DND-41 (cell line): ENCODE results near the gene TMEM63B.

Source experiments
- ATAC-seq: fragments of 200-7000 bp; cut with Tn5 transposase; 3 replicates; pipeline ENCODE4 v1.9.1; 2021; ENCODE audit warnings: low read depth; ENCODE audit not compliant: insufficient read depth
- DNase-seq: peaks from one replicate; pipeline ENCODE4 v3.0.0-alpha.2; 2020
- H2AFZ ChIP-seq: 2 replicates; pipeline ENCODE4 v1.6.0; 2012; ENCODE audit warnings: low read depth, low read length
- H3K27ac ChIP-seq: 2 replicates; pipeline ENCODE4 v1.5.1; 2012; ENCODE audit warnings: low read length, inconsistent platforms
- H3K27me3 ChIP-seq: fragments of 200-600 bp; sonication (generic); 2 replicates; pipeline ENCODE4 v1.6.0; 2012; ENCODE audit warnings: low read length, mild to moderate bottlenecking, inconsistent platforms; ENCODE audit not compliant: insufficient read depth, poor library complexity
- H3K36me3 ChIP-seq: 2 replicates; pipeline ENCODE4 v1.5.1; 2012; ENCODE audit warnings: low read length, inconsistent platforms; ENCODE audit not compliant: insufficient read depth
- H3K4me1 ChIP-seq: 2 replicates; pipeline ENCODE4 v1.5.1; 2012; ENCODE audit warnings: mild to moderate bottlenecking, low read length; ENCODE audit not compliant: insufficient read depth
- H3K4me2 ChIP-seq: 2 replicates; pipeline ENCODE4 v1.6.0; 2012; ENCODE audit warnings: mild to moderate bottlenecking, moderate library complexity, low read length, inconsistent platforms; ENCODE audit not compliant: insufficient read depth
- H3K4me3 ChIP-seq, 2 experiments: fragments of 200-600 bp in 1 of 2; shearing (Covaris generic) in 1 of 2; 2 replicates each; pipeline ENCODE4 v1.5.1; 2012 to 2016; ENCODE audit warnings: inconsistent platforms in 2 of 2, low read length in 2 of 2, mild to moderate bottlenecking in 2 of 2, low read depth in 1 of 2, moderate library complexity in 1 of 2
- H3K79me2 ChIP-seq: 2 replicates; pipeline ENCODE4 v1.6.0; 2012; ENCODE audit warnings: low read length, inconsistent platforms; ENCODE audit not compliant: insufficient read depth
- H3K9ac ChIP-seq: 2 replicates; pipeline ENCODE4 v1.6.0; 2012; ENCODE audit warnings: low read depth, mild to moderate bottlenecking, inconsistent platforms, low read length, moderate library complexity
- H3K9me3 ChIP-seq: 2 replicates; pipeline ENCODE4 v1.5.1; 2012; ENCODE audit warnings: low read length, moderate library complexity, mild to moderate bottlenecking, inconsistent platforms; ENCODE audit not compliant: insufficient read depth, severe bottlenecking
- H4K20me1 ChIP-seq: 2 replicates; pipeline ENCODE4 v1.6.0; 2012; ENCODE audit warnings: low read length; ENCODE audit not compliant: insufficient read depth
- CTCF ChIP-seq: IDR thresholded peaks from 2 replicates; pipeline ENCODE4 v1.5.1; 2012; ENCODE audit warnings: borderline replicate concordance, low read length, moderate library complexity, mild to moderate bottlenecking; ENCODE audit not compliant: poor library complexity, severe bottlenecking; ENCODE audit errors: extremely low read depth
- EZH2 ChIP-seq: IDR thresholded peaks from 3 replicates; pipeline ENCODE4 v1.6.1; 2012; ENCODE audit warnings: borderline replicate concordance, low read depth, mild to moderate bottlenecking, moderate library complexity, low read length, inconsistent platforms; ENCODE audit not compliant: severe bottlenecking

TMEM63B gene

GRCh38 chr6:44129841-44130322, 2.5 kb downstream of the TMEM63B start:
- peaks cover 29% of the 10 kb centered on the region for H3K79me2 ChIP-seq
- no peaks in the 10 kb centered on the region for H3K27me3 ChIP-seq
- H3K4me2 ChIP-seq = no peak overlapping the region
- H2AFZ ChIP-seq = no peak overlapping the region
- TF ChIP-seq CTCF (no peak), EZH2 (no peak)
- H3K36me3 ChIP-seq = no peaks in the 10 kb centered on the region
- peaks cover 30% of the 10 kb centered on the region for H3K4me1 ChIP-seq
- peak overlapping the region in 1 of 2 experiments; percentile 12; a peak in 1 of 4 replicates for H3K4me3 ChIP-seq
- H3K9ac ChIP-seq = no peak overlapping the region
- H4K20me1 ChIP-seq = peaks cover 26% of the 10 kb centered on the region
- H3K27ac ChIP-seq = no peak overlapping the region
- no peak for ATAC-seq
- no peak for DNase-seq
- no peaks in the 10 kb centered on the region for H3K9me3 ChIP-seq

GRCh38 chr6:44131892-44132291, 4.5 kb downstream of the TMEM63B start:
- Histone ChIP-seq H3K27me3 (no peaks in the 10 kb centered on the region), H3K27ac (no peak overlapping the region), H4K20me1 (peaks cover 11% of the 10 kb centered on the region), H3K4me1 (peaks cover 13% of the 10 kb centered on the region), H2AFZ (no peak overlapping the region), H3K4me3 (no peak overlapping the region), H3K9me3 (no peaks in the 10 kb centered on the region), H3K79me2 (peaks cover 8% of the 10 kb centered on the region), H3K4me2 (no peak overlapping the region), H3K36me3 (no peaks in the 10 kb centered on the region), H3K9ac (no peak overlapping the region)
- ATAC-seq (no peak), DNase-seq (no peak)
- TF ChIP-seq EZH2 (no peak), CTCF (no peak)

GRCh38 chr6:44132476-44132875, 5.1 kb downstream of the TMEM63B start:
- H3K27ac ChIP-seq = no peak overlapping the region
- no peaks in the 10 kb centered on the region for H3K36me3 ChIP-seq
- H3K79me2 ChIP-seq = peaks cover 5% of the 10 kb centered on the region; the same call in 1 of the 2 replicates
- H3K9me3 ChIP-seq = no peaks in the 10 kb centered on the region
- peaks cover 11% of the 10 kb centered on the region for H4K20me1 ChIP-seq
- no peak overlapping the region for H3K9ac ChIP-seq
- H3K4me3 ChIP-seq = no peak overlapping the region
- ATAC-seq (no peak), DNase-seq (no peak)
- H2AFZ ChIP-seq = no peak overlapping the region
- no peak overlapping the region for H3K4me2 ChIP-seq
- no peaks in the 10 kb centered on the region for H3K27me3 ChIP-seq
- H3K4me1 ChIP-seq = peaks cover 13% of the 10 kb centered on the region
- TF ChIP-seq CTCF = no peak
- no peak for TF ChIP-seq EZH2
